ENCODE data around the gene ARHGAP31.

DNA sequence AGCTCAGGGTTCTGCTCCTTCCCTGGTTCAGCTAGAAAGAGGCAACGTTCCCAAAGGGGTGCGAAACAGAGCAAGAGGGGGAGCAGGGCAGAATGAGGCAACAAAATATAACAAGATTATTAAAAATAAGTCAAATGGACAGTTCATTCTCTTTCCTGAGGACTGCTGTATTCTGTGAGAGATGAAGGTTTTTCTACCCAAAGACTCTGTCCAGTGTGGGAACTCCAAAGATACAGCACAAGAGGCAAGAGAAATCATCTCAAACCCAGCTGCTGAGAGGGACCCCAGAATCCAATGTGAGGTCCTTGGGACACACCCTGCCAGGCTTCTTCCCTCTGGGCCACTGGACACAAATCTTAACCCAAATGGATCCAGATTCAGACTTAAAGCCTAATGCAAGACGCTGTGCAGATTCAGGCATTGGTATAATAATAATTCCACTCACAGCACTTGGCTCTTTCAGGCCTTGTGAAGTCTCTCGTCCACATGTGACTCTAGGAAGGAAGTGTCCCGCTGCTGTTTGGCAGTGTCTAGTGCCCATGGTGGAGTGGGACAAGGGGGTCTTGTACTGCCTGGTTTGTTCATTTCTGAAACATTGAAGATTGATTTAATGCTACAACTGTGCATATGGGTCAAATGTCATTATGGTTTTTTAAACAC, 14.5 kb upstream of the ARHGAP31 start:
- TF ChIP-seq, protein P1, sequence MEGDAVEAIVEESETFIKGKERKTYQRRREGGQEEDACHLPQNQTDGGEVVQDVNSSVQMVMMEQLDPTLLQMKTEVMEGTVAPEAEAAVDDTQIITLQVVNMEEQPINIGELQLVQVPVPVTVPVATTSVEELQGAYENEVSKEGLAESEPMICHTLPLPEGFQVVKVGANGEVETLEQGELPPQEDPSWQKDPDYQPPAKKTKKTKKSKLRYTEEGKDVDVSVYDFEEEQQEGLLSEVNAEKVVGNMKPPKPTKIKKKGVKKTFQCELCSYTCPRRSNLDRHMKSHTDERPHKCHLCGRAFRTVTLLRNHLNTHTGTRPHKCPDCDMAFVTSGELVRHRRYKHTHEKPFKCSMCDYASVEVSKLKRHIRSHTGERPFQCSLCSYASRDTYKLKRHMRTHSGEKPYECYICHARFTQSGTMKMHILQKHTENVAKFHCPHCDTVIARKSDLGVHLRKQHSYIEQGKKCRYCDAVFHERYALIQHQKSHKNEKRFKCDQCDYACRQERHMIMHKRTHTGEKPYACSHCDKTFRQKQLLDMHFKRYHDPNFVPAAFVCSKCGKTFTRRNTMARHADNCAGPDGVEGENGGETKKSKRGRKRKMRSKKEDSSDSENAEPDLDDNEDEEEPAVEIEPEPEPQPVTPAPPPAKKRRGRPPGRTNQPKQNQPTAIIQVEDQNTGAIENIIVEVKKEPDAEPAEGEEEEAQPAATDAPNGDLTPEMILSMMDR (IDR thresholded peaks at IDR 0.05; ENCODE audit: insufficient read depth, low read length, poor library complexity, severe bottlenecking): no peak
- TF ChIP-seq EZH2phosphoT487 (conservative IDR thresholded peaks at IDR 0.05; ENCODE audit: low read length): no peak

Data from SU-DHL-6 (cell line).